GM23338 (cell line): ENCODE measurements around the gene WDR87.

Experiments
- EZH2 ChIP-seq: fragments of 200-600 bp; sonication (generic); IDR thresholded peaks from one replicate; pipeline ENCODE4 v1.8.0; 2017; ENCODE audit warnings: antibody characterized with exemption, mild to moderate bottlenecking, low read depth; ENCODE audit not compliant: unreplicated experiment
- EZH2phosphoT487 ChIP-seq: fragments of 200-600 bp; sonication (generic); IDR thresholded peaks from one replicate; pipeline ENCODE4 v1.8.1; 2018; ENCODE audit warnings: antibody characterized with exemption; ENCODE audit not compliant: unreplicated experiment
- STAT1 ChIP-seq: IDR thresholded peaks from one replicate; pipeline ENCODE4 v1.6.1; 2016; ENCODE audit warnings: antibody characterized with exemption; ENCODE audit not compliant: unreplicated experiment
- TF ChIP-seq, protein P1 (sequence below), 2 experiments: fragments of 200-600 bp in 1 of 2; sonication (generic) in 1 of 2; conservative IDR thresholded peaks; 2 replicates each; pipeline versions ENCODE4 v1.5.1 to v1.6.1; 2016 to 2017; ENCODE audit warnings: antibody characterized with exemption in 2 of 2, low read depth in 2 of 2, mild to moderate bottlenecking in 2 of 2, moderate library complexity in 1 of 2

DNA sequence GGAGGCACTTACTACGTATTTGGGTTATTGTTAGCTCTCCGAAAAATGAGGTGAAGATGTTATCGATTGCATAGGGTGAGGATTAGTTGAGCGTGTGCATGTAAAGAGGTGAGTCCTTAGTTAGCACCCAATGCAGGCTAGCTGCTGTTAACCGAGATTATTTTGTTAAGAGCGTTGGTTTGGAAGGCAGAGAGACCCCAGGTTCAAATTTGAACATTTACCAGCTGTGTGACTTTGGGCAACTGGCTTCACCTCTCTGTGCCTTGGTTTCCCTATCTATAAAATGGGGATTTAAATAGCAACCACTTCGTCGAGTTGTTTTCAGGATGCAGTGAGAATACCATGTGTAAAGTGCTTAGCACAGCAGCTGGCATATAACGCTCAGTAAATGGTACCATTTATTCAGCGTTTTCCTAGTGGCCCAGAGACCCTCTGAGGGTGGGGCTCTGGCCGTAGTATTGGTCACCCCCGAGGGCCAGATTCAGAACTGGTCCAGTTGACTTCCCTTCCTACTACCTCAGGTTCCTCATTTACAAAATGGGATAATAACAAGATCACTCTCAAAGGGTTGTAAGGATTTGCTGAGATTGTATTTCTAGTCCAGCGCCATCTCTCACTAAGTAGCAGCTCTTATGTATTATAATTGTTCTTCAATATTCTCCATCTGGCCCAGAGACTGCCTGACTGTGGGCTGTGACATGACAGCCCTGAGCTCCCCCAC, 1.5 kb upstream of the WDR87 start:
- TF ChIP-seq EZH2phosphoT487 (no peak), EZH2 (no peak), STAT1 (no peak)
- TF ChIP-seq, protein P1, sequence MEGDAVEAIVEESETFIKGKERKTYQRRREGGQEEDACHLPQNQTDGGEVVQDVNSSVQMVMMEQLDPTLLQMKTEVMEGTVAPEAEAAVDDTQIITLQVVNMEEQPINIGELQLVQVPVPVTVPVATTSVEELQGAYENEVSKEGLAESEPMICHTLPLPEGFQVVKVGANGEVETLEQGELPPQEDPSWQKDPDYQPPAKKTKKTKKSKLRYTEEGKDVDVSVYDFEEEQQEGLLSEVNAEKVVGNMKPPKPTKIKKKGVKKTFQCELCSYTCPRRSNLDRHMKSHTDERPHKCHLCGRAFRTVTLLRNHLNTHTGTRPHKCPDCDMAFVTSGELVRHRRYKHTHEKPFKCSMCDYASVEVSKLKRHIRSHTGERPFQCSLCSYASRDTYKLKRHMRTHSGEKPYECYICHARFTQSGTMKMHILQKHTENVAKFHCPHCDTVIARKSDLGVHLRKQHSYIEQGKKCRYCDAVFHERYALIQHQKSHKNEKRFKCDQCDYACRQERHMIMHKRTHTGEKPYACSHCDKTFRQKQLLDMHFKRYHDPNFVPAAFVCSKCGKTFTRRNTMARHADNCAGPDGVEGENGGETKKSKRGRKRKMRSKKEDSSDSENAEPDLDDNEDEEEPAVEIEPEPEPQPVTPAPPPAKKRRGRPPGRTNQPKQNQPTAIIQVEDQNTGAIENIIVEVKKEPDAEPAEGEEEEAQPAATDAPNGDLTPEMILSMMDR (conservative IDR thresholded peaks at IDR 0.05; ENCODE audit: low read depth in 2 of 2): no peak
